Panc1 (cell line): ENCODE results near the gene MANEAL. TPM values are rescaled to one million over a fixed set of nuclear protein-coding genes. Genes with fewer than 3 reads are reported as not detected.

Experiments used
- ATAC-seq: fragments of 200-7000 bp; cut with Tn5 transposase; 2 replicates; pipeline ENCODE4 v1.9.1; 2020; ENCODE audit warnings: mild to moderate bottlenecking, moderate library complexity
- BruUV-seq: library from RNA; stranded (reverse); fragments of 400-500 nt; replicated peaks from 2 replicates; lab custom pipeline; 2021; lab: Mats Ljungman, UMichigan
- CTCF ChIA-PET: fragments of 300-600 bp; sonication (Branson Sonifier 250); formaldehyde crosslinking; loops from one replicate; lab custom pipeline; 2022; ENCODE audit warnings: antibody characterized with exemption; lab: Charles Lee
- POLR2A ChIA-PET: fragments of 300-600 bp; sonication (Branson Sonifier 250); formaldehyde crosslinking; loops from one replicate; lab custom pipeline; 2022; ENCODE audit warnings: antibody characterized with exemption; lab: Charles Lee
- DNase-seq: peaks from one replicate; pipeline ENCODE4 v3.0.0-alpha.2; 2010; ENCODE audit warnings: low read depth, low spot score
- H3K27ac ChIP-seq: 2 replicates; pipeline ENCODE4 v1.5.1; 2011; ENCODE audit warnings: mild to moderate bottlenecking, low read length, inconsistent platforms
- H3K27me3 ChIP-seq: fragments of 200-500 bp; sonication (Bioruptor generic); 2 replicates; pipeline ENCODE4 v1.6.0; 2014; ENCODE audit warnings: low read length, inconsistent platforms; ENCODE audit not compliant: control insufficient read depth, insufficient read depth
- H3K36me3 ChIP-seq: fragments of 200-500 bp; sonication (Bioruptor generic); 2 replicates; pipeline ENCODE4 v1.5.1; 2014; ENCODE audit warnings: inconsistent platforms, mild to moderate bottlenecking, low read length, moderate library complexity; ENCODE audit not compliant: control insufficient read depth, insufficient read depth
- H3K4me1 ChIP-seq: 2 replicates; pipeline ENCODE4 v1.5.1; 2011; ENCODE audit warnings: inconsistent platforms, mild to moderate bottlenecking, low read length, moderate library complexity; ENCODE audit not compliant: control insufficient read depth, insufficient read depth
- H3K4me3 ChIP-seq, 2 experiments: 2 replicates each; pipeline ENCODE4 v1.5.1; 2011 to 2012; ENCODE audit warnings: low read depth in 2 of 2, low read length in 2 of 2, mild to moderate bottlenecking in 2 of 2, inconsistent platforms in 1 of 2, moderate library complexity in 1 of 2
- H3K9me3 ChIP-seq: fragments of 200-500 bp; sonication (Bioruptor generic); 2 replicates; pipeline ENCODE4 v1.5.1; 2014; ENCODE audit warnings: low read depth, mild to moderate bottlenecking, inconsistent platforms, low read length, moderate library complexity; ENCODE audit not compliant: control insufficient read depth, insufficient read depth
- POLR2AphosphoS5 ChIP-seq: IDR thresholded peaks from 2 replicates; pipeline ENCODE4 v1.6.1; 2012; ENCODE audit warnings: mild to moderate bottlenecking, low read depth, low read length, moderate library complexity
- SIN3A ChIP-seq: IDR thresholded peaks from 2 replicates; pipeline ENCODE4 v1.6.1; 2012; ENCODE audit warnings: low read depth, mild to moderate bottlenecking, low read length, moderate library complexity, borderline replicate concordance; ENCODE audit not compliant: insufficient read depth
- TCF7L2 ChIP-seq: IDR thresholded peaks from 2 replicates; pipeline ENCODE4 v1.6.1; 2011; ENCODE audit warnings: mild to moderate bottlenecking, low read depth, low read length, inconsistent platforms
- in situ Hi-C: cut with HindIII; loops from 2 replicates; pipeline ENCODE4 v1.10.0; 2016; ENCODE audit warnings: low sequenced_read_pairs, low pct_unique_long_range_greater_than_20kb
- intact Hi-C: fragments of 100-400 bp; cut with micrococcal nuclease; formaldehyde crosslinking; loops from one replicate; pipeline ENCODE4 v1.10.0; 2022; ENCODE audit not compliant: unreplicated experiment
- total RNA-seq: library from RNA; stranded (reverse); gene quantifications from one replicate; pipeline ENCODE4 v1.2.1, GENCODE V29; 2021; ENCODE audit not compliant: unreplicated experiment
- TF ChIP-seq, protein P1 (sequence below): fragments of 450-650 bp; IDR thresholded peaks from 2 replicates; pipeline ENCODE4 v1.5.1; 2017; ENCODE audit warnings: mild to moderate bottlenecking
- TF ChIP-seq, protein P2 (sequence below), 2 experiments: IDR thresholded peaks; 2 replicates each; pipeline ENCODE4 v1.6.1; 2011 to 2012; ENCODE audit warnings: low read depth in 2 of 2, control low read depth in 1 of 2, low read length in 1 of 2, mild to moderate bottlenecking in 1 of 2, moderate library complexity in 1 of 2; ENCODE audit not compliant: insufficient read depth in 1 of 2

The MANEAL gene
- total RNA-seq, 1 experiment from 2014 or later: 29.7 TPM

- ChIA-PET CTCF (interaction anchor here (0.7 kb wide), 1 partner anchor 35 kb away, joined by 5 read pairs; no protein-coding TSS in a partner anchor), POLR2A (no interaction called here)
- H3K4me1 ChIP-seq: no peaks in the 10 kb centered on the region
- ATAC-seq (no peak), DNase-seq (no peak)
- no peaks in the 10 kb centered on the region for H3K9me3 ChIP-seq
- no peak overlapping the region for H3K27ac ChIP-seq
- no peaks in the 10 kb centered on the region for H3K36me3 ChIP-seq
- TF ChIP-seq, protein P1, sequence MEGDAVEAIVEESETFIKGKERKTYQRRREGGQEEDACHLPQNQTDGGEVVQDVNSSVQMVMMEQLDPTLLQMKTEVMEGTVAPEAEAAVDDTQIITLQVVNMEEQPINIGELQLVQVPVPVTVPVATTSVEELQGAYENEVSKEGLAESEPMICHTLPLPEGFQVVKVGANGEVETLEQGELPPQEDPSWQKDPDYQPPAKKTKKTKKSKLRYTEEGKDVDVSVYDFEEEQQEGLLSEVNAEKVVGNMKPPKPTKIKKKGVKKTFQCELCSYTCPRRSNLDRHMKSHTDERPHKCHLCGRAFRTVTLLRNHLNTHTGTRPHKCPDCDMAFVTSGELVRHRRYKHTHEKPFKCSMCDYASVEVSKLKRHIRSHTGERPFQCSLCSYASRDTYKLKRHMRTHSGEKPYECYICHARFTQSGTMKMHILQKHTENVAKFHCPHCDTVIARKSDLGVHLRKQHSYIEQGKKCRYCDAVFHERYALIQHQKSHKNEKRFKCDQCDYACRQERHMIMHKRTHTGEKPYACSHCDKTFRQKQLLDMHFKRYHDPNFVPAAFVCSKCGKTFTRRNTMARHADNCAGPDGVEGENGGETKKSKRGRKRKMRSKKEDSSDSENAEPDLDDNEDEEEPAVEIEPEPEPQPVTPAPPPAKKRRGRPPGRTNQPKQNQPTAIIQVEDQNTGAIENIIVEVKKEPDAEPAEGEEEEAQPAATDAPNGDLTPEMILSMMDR: no peak
- TF ChIP-seq TCF7L2: no peak
- TF ChIP-seq, protein P2, sequence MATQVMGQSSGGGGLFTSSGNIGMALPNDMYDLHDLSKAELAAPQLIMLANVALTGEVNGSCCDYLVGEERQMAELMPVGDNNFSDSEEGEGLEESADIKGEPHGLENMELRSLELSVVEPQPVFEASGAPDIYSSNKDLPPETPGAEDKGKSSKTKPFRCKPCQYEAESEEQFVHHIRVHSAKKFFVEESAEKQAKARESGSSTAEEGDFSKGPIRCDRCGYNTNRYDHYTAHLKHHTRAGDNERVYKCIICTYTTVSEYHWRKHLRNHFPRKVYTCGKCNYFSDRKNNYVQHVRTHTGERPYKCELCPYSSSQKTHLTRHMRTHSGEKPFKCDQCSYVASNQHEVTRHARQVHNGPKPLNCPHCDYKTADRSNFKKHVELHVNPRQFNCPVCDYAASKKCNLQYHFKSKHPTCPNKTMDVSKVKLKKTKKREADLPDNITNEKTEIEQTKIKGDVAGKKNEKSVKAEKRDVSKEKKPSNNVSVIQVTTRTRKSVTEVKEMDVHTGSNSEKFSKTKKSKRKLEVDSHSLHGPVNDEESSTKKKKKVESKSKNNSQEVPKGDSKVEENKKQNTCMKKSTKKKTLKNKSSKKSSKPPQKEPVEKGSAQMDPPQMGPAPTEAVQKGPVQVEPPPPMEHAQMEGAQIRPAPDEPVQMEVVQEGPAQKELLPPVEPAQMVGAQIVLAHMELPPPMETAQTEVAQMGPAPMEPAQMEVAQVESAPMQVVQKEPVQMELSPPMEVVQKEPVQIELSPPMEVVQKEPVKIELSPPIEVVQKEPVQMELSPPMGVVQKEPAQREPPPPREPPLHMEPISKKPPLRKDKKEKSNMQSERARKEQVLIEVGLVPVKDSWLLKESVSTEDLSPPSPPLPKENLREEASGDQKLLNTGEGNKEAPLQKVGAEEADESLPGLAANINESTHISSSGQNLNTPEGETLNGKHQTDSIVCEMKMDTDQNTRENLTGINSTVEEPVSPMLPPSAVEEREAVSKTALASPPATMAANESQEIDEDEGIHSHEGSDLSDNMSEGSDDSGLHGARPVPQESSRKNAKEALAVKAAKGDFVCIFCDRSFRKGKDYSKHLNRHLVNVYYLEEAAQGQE (IDR thresholded peaks at IDR 0.05; ENCODE audit: insufficient read depth in 1 of 2, low read depth in 2 of 2, low read length in 1 of 2): no peak
- intact Hi-C loops (no loop called here), in situ Hi-C loops (no loop called here)
- no peak overlapping the region for H3K4me3 ChIP-seq
- no TSS peak for BruUV-seq
- H3K27me3 ChIP-seq: peaks cover 10% of the 10 kb centered on the region
These were observed 38.4 kb upstream of the MANEAL start for GRCh38 chr1:37755290-37755689.

DNA sequence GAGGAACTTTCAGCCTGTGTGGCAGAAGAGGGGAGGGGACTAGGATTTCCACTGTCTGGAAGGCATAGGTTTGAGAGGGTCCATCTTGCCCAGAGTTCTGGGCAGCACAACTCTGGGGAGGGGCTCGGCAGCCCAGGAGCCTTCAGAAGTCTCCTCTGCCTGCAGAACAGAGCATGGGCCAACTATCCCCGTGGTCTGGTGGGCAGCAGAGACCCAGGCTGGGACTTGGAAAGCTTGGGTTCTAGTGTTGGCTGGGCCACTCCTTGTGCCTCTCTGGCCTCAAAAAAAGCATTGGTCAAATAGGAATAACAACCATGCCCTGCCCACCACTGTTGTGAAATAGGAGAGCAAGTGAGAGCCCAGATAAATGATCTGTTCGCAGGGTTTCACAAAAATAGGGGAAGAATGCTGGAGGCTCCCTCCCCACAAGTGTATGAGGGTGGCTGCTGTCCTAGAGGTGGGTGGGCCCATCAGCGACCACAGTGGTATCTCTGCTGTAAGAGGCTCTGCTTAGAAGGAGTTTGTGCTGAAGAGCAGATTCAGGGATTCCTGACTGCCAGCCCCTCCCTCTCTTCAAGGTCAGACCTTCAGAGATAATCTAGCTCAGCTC is 37.6 kb upstream of the MANEAL start:
- no peaks in the 10 kb centered on the region for H3K9me3 ChIP-seq
- ATAC-seq (no peak), DNase-seq (no peak)
- intact Hi-C loops (no loop called here), in situ Hi-C loops (no loop called here)
- POLR2A ChIA-PET: no interaction called here
- TF ChIP-seq POLR2AphosphoS5 (no peak), SIN3A (no peak), TCF7L2 (no peak)
- TF ChIP-seq, protein P2 (IDR thresholded peaks at IDR 0.05; ENCODE audit: insufficient read depth in 1 of 2, low read depth in 2 of 2, low read length in 1 of 2): no peak
- TF ChIP-seq, protein P1: no peak
- H3K27ac ChIP-seq: no peak overlapping the region
- CTCF ChIA-PET: no interaction called here
- peaks cover 11% of the 10 kb centered on the region for H3K27me3 ChIP-seq
- H3K4me1 ChIP-seq: no peaks in the 10 kb centered on the region
- H3K4me3 ChIP-seq: no peak overlapping the region
- no TSS peak for BruUV-seq
- H3K36me3 ChIP-seq: no peaks in the 10 kb centered on the region
